Liver (tissue), 3 donors: Measurements from ENCODE around the gene ADNP2.

ENCODE experiments used
- ATF3 ChIP-seq: IDR thresholded peaks from 2 replicates; pipeline ENCODE4 v1.6.1; 2016; ENCODE audit warnings: antibody characterized with exemption
- CTCF ChIP-seq: fragments of 150-350 bp; IDR thresholded peaks from 2 replicates; pipeline ENCODE4 v1.5.1; 2017; ENCODE audit warnings: improper control_type of control experiment, low read depth, low read length; ENCODE audit not compliant: missing input control
- EGR1 ChIP-seq, 2 donors: IDR thresholded peaks; 2 replicates each; pipeline ENCODE4 v1.6.1; 2016 to 2018; ENCODE audit warnings: antibody characterized with exemption in 2 of 2, low read depth in 2 of 2
- FOXA1 ChIP-seq: IDR thresholded peaks from 2 replicates; pipeline ENCODE4 v1.6.1; 2016; ENCODE audit warnings: antibody characterized with exemption
- GABPA ChIP-seq, 2 donors: IDR thresholded peaks in 1 of 2; conservative IDR thresholded peaks in 1 of 2; 2 replicates each; pipeline ENCODE4 v1.6.1; 2016; ENCODE audit warnings: antibody characterized with exemption in 2 of 2, mild to moderate bottlenecking in 1 of 2, moderate library complexity in 1 of 2
- MAX ChIP-seq: IDR thresholded peaks from 2 replicates; pipeline ENCODE4 v1.6.1; 2016; ENCODE audit warnings: antibody characterized with exemption
- NR2F2 ChIP-seq: IDR thresholded peaks from 2 replicates; pipeline ENCODE4 v1.6.1; 2016; ENCODE audit warnings: antibody characterized with exemption
- RAD21 ChIP-seq, 2 donors: IDR thresholded peaks; 2 replicates each; pipeline ENCODE4 v1.6.1; 2016; ENCODE audit warnings: antibody characterized with exemption in 2 of 2, mild to moderate bottlenecking in 2 of 2
- REST ChIP-seq: IDR thresholded peaks from 2 replicates; pipeline ENCODE4 v1.6.1; 2016; ENCODE audit warnings: antibody characterized with exemption, mild to moderate bottlenecking
- RXRA ChIP-seq, 2 donors: IDR thresholded peaks; 2 replicates each; pipeline ENCODE4 v1.6.1; 2017 to 2018; ENCODE audit warnings: antibody characterized with exemption in 2 of 2, mild to moderate bottlenecking in 1 of 2
- SP1 ChIP-seq: IDR thresholded peaks from 2 replicates; pipeline ENCODE4 v1.6.1; 2018; ENCODE audit warnings: antibody characterized with exemption, mild to moderate bottlenecking
- TAF1 ChIP-seq: conservative IDR thresholded peaks from 2 replicates; pipeline ENCODE4 v1.6.1; 2016; ENCODE audit warnings: antibody characterized with exemption, mild to moderate bottlenecking
- YY1 ChIP-seq: IDR thresholded peaks from 2 replicates; pipeline ENCODE4 v1.6.1; 2016; ENCODE audit warnings: antibody characterized with exemption, mild to moderate bottlenecking
- donor health status: healthy.
- donor health status: healthy.

GRCh38 chr18:80135136-80135535 is 26.1 kb downstream of the ADNP2 start:
- TF ChIP-seq CTCF (no peak), SP1 (no peak), ATF3 (no peak), GABPA (IDR thresholded peaks at IDR 0.05 in 1 of 2, conservative IDR thresholded peaks at IDR 0.05 in 1 of 2) (no peak), TAF1 (no peak), YY1 (no peak), RAD21 (IDR thresholded peaks at IDR 0.05) (no peak), FOXA1 (no peak), RXRA (IDR thresholded peaks at IDR 0.05) (no peak), REST (no peak), EGR1 (IDR thresholded peaks at IDR 0.05; ENCODE audit: low read depth in 2 of 2) (no peak), MAX (no peak), NR2F2 (no peak)
